Omental fat pad (tissue), 4 donors: ENCODE results near the gene TOP3B. TPM values are rescaled to one million over a fixed set of nuclear protein-coding genes. Genes with fewer than 3 reads are reported as not detected.

Experiments
- ATAC-seq: fragments of 150-250 bp; one replicate; pipeline ENCODE4 v1.9.1; 2016; ENCODE audit warnings: mild to moderate bottlenecking, moderate library complexity; ENCODE audit not compliant: low FRiP score
- DNase-seq: peaks from one replicate; pipeline ENCODE4 v3.0.0-alpha.2; 2019; ENCODE audit warnings: low spot score
- CTCF ChIP-seq, 3 donors: fragments of 450-650 bp; IDR thresholded peaks; one replicate each; pipeline ENCODE4 v1.5.1; 2016 to 2017; ENCODE audit warnings: antibody characterized with exemption in 3 of 3, mild to moderate bottlenecking in 3 of 3, moderate library complexity in 2 of 3
- total RNA-seq, 4 donors: library from RNA; depleted of rRNA; stranded (reverse); fragments of >200 nt; gene quantifications; one replicate each; pipeline ENCODE4 v1.1.0, GENCODE V29; 2016

TOP3B gene
- total RNA-seq, 4 donors from 2014 or later, result 17.5 to 45.4 (median 21.3) TPM

- no peak for TF ChIP-seq CTCF (IDR thresholded peaks at IDR 0.05)
- ATAC-seq, result no peak
- no peak for DNase-seq
These were observed 43.0 kb upstream of the TOP3B start for GRCh38 chr22:22025320-22026156.

GRCh38 chr22:22024440-22024839, 41.9 kb upstream of the TOP3B start:
- TF ChIP-seq CTCF (IDR thresholded peaks at IDR 0.05), result no peak
- no peak for DNase-seq
- no peak for ATAC-seq

GRCh38 chr22:22023581-22024137, 41.1 kb upstream of the TOP3B start:
- DNase-seq (no peak), ATAC-seq (no peak)
- no peak for TF ChIP-seq CTCF (IDR thresholded peaks at IDR 0.05)

GRCh38 chr22:22022947-22023534, 40.5 kb upstream of the TOP3B start:
- ATAC-seq, result no peak
- TF ChIP-seq CTCF (IDR thresholded peaks at IDR 0.05), result no peak
- no peak for DNase-seq

- no peak for ATAC-seq
These were observed 39.8 kb upstream of the TOP3B start for GRCh38 chr22:22022255-22022840.

GRCh38 chr22:22021162-22021750, 38.7 kb upstream of the TOP3B start:
- ATAC-seq (no peak), DNase-seq (no peak)
- no peak for TF ChIP-seq CTCF (IDR thresholded peaks at IDR 0.05)

More at GRCh38 chr22:22022255-22022840, 39.8 kb upstream of the TOP3B start:
- DNase-seq, result no peak
- no peak for TF ChIP-seq CTCF (IDR thresholded peaks at IDR 0.05)
